Measurements from ENCODE around the gene C1orf35.

The C1orf35 gene

DNA sequence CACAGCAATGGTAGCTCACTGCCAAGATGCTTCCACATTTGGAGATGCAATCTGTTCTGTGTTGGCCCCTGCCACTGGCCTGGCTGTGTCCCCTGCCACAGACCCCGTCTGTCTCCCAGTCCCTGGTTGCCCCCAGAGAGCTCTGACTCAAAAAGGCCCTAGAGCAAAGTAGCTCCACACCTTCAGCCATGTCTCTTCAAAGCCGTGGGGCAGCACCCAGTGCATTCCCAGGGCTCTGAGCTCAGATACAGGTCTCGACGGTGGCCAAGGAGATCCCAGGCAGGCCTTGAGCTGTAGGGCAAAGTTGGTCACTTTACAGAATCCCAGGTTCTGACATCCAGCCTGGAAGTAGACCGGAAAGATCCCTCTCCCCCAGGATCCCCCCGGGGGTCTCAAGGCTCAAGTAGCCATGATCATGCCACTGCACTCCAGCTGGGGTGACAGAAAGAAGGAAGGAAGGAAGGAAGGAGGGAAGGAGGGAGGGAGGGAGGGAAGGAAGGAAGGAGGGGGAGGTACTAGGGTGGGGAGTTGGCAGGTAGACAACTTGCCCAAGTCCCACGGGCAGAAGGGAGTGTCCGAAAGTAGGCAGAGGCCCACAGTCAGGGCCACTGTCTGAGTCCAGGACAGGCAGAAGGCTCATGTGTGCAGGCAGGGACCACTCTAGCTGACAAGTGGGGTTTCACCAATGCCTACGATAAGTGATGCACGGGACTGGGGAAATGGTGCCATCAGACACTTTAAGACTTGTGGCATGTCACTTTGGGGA lies 25.4 kb downstream of the C1orf35 start:
- DNase-seq: no peak

DNA sequence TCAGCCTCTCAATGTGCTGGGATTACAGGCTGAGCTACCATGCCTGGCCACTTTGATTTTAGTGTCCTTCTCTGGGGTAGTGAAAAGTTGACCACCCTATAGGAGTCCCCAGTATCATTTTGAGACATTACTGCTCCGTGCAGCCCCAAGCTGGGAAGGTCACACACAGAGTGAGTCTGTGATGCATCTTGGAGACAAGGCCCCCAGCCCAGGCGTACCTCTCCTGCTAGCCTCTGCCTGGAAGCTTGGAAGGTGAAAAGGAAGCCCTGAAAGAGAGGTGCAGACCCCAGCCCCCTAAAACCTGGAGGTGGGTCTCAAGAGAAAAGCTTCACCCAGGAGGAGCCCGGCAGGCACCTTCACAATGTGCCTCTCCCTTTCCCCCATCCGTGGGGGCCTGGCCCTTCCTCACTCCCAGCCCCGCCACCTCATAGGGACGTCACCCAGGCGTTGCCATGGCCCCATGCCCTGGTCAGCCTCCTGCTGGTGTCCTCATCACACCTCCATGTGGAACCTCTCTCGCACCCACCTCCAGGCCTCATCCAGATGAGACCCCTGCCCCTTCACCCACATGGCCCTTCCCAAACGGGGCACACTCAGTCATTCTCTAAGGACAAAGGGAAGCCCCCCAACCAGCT lies 26.2 kb downstream of the C1orf35 start:
- DNase-seq: no peak

DNA sequence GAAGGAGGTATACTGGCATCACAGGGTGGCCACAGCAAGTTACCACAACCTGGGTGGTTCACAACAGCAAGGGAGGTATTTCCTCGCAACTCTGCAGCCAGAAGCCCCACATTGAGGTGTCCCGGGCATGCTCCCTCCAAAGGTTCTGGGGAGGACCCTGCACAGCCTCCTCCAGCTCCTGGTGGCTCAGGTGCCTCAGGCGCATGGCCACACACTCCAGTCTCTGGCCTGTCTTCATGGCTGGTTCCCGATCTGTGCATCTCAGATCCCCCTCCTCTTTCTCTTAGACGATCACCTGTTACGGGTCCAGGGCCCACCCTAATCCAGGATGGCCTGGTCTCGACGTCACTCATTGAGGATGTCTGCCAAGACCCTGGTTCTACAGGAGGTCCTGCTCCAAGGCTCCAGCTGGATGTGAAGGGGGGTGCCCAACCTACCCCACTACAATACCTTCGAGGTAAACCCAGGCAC lies 27.3 kb downstream of the C1orf35 start:
- no peak for DNase-seq

DNA sequence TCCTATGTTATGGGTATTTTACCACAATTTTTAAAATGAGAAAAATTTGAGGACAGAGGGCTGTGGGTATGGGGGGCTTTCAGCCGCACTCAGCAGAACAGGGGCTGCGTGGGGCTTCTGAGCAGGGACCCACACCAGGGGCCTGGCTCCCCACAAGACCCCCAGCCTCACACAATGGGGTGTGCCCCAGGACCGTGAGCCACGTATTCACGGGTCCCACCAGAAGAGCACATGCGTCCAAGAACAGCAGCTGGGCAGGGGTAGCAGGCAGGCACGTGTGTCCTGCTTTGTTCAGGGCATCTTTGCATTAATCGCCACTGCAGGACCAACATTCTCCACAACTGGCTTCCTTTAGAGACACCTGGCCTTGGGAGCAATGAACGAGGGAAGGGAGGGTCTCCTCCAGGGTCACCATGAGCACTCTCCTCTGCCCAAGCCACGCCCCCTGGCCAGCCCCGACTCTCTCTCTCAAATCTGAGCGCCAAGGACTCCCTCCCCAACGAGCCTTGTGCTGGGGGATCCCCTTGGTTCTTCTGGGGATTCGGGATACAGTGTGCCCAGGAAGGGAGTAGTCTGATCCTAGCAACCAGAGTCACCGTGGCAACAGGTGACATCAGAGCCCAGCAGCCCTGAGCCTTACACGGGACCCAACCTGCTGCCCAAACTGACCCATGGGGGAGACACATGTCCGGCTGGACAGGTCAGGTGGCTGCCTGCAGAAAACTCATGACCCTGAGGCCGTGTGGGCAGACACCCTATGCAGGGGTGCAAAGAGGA lies 28.0 kb downstream of the C1orf35 start:
- DNase-seq: no peak

DNA sequence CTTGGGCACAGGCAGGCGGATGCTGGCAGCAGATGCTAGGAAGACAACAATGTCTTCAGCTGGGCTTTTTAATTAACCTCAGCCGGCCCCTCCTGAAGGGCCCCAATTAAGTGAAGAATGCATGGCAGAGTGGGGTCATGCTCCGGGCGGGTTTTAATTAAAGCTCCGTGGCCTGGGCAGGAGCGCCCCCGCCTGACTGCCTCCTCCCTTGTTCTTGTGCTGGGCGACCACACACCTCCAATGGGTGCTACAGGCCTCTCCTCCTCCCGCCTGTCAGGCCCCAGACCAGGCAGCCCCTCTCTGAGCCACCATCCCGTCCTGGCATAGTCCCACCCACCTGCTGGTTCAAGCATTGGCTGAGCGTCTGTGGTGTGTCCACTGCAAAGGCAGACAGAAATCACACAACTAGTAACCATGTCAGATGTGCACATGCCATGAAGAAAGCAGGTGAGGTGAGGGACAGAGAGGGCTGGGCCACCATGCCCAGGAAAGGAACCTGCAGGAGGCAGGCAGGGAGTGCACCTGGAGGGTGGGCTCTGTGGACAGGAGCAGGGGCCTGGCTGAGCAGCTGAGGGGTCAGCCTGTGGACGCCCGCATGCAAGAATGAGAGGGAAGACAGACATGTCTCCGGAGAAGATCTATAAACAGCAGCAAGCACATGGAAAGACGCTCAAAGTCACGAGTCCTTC lies 29.1 kb downstream of the C1orf35 start:
- DNase-seq: no peak

DNA sequence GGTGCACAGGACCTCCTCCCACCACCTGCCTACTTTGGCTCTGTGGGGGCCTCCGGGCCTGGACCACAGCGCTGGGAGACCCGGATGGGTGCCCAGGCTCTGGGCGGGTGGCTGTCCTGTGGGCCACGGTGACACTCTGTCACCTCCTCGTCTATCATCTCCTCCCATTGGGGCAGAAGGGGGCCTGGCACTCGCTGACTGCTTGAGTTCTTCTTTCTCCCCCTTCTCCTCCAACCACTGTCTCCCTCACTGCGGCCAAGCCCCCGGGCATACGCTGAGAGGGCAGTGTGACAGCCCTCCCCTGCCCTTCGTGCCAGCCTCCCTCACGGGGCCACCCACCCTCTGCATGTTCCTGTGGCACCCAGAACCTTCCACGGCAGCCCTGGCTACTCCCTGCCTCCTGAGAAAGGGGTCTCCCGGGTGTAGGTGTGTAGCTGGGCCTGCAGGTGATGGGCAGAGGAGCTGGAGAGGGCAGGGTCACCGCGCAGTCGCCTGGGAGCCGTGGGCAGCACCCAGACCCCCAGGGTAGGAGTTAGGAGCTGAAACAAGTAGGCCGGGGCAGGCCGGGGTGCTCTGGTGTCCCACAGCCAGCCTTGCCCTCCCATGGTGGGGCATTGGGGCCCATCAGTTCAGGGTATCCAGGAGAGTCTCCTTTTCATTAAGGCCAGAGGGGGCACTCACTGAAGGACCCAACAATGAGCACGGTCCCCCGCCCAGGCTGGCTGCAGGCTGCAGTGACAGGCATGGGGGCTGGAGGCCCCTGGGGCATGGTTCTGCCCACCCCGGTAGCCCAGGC lies 29.9 kb downstream of the C1orf35 start:
- DNase-seq: no peak

DNA sequence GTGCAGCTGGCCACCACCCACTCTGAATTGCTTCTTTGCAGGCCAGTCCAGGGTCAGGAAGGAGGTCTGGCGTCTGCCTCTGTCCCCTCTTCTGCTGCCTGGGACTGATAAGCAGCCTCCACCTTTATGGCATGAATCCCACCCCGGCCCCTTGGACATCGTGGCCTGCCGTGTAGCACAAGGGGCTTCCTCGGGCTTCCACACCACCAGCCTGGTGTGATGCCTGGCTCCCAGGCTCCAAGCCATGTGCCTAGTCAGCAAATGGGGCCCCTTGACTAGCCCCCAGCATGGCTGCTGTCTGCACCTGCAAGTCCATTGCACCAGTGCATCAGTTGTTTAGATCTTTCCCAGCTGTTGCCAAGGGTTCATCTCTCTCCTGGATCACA lies 30.5 kb downstream of the C1orf35 start:
- no peak for DNase-seq

DNA sequence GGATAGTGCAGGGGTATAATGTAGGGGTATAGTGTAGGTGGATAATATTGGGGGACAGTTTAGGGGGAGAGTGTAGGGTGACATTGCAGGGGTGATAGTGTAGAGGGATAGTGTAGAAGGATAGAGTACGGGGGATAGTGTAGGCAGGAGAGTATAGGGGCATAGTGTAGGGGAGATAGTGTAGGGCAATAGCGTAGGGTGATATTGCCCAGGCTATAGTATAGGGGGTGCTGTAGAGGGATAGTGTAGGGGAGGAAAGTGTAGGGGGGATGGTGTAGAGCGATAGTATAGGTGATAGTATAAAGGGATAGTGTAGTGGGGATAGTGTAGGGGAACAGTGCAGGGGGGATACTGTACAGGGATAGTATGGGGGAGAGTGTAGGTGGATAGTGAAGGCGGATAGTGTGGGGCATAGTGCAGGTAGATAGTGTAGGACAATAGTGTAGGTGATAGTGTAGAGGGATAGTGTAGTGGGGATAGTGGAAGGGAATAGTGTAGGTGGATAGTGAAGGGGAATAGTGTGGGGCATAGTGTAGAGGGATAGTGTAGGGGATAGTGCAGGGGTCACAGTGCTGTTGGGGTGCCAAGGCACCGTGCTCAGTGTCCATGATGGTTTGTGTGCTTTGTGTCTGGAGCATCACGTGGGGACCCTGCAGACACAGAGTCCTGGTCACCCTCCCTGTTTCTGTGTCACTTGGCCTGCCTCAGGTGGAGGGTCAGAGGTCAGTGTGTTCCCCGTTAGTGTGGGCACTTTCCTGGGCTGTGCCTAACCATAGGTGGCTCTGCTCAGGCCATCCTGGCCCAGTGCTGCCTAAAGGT lies 31.1 kb downstream of the C1orf35 start:
- DNase-seq: no peak

DNA sequence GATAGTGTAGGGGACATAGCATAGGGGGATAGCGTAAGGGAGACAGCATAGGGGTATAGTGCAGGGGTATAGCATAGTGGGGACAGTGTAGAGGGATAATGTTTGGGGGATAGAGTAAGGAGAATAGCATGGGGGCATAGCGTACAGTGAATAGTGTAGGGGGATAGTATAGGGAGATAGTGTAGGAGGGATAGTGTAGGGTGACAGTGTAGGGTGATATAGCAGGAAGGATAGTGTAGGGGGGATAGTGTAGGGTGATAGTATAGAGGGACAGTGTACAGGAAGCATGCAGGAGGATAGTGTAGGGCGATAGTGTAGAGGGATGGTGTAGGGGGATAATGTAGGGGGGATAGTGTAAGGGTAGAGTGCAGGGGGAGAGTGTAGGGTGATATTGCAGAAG lies 32.3 kb downstream of the C1orf35 start:
- DNase-seq: no peak

DNA sequence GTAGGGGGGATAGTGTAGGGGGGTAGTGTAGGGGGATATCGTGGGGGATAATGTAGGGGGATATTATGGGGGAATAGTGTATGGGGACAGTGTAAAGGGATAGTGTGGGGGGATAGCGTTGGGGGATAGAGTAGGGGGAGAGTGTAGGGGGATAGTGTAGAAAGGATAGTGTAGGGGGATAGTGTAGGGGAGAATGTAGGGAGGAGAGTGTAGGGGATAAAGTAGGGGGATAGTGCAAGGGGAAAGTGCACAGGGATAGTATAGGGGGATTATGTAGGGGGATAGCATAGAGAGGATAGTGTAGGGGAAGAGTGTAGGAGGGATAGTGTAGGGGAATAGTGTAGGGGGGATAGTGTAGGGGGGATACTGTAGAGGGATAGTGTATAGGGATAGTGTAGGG lies 33.0 kb downstream of the C1orf35 start:
- no peak for DNase-seq

DNA sequence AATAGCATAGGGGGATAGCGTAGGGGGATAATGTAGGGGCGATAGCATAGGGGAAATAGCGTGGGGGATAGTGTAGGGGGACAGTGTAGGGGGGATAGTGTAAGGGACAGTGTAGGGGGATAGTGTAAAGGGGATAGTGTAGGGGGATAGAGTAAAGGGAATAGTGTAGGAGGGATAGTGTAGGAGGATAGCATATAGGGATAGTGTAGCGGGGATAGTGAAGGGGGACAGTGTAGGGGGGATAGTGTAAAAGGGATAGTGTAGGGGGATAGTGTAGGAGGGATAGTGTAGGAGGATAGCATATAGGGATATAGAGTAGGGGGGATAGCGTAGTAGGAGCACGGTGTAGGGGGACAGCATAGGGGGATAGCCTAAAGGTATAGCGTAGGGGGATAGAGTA lies 34.8 kb downstream of the C1orf35 start:
- DNase-seq: no peak

DNA sequence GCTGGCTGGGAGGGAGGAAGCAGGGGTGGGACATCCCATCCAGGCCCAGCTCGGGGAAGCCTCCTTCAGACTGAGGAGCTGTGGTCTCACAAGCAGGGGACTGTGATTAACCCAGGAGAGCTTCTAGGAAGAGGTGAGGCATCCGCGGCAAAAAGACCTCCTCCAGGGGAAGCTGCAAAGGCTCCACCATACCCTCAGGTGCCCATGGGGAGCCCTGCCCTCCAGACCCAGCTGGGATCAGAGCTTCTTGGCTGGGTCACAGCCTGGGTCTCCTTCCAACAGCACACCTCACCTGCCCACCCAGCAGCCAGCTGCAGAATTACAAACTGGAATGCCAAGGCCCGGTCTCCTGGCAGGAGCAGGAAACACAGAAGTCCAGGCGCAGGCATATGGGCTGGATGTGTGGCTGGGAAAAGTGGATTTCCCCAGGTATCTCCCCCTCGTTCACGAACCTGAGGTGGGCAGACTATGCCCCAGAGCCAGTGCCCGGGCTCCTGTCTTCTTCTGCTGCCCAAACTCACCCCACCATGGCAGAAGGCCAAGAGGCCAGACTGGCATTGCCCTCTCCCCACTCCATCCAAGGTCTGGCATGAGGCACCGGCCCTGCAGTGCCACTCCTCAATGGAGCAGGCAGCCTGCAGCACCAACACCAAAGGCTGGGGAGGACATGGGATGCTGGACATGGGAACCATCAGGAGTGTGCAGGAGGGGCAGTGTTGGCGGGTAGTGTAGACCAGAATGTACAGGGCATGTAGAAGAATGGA lies 36.1 kb downstream of the C1orf35 start:
- DNase-seq: no peak

DNA sequence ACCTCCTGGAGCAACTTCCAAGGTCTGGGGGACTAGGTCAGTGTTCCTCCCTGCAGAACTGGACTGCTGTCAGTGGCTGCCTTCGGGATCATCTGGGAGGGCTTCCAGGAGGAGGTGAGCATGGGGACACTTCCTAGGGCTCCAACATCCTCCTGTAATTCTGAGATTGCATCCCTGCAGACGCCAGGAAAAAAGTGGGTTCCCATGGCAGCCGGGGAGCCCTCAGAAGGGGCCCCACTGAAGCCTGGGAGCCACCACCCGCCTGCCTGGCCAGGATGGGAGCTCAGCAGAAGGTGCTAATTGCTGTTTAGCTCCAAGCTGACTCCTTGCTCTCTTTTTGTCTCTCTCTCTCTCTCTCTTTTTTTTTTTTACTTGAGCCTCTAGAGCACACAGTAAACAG lies 36.7 kb downstream of the C1orf35 start:
- no peak for DNase-seq

DNA sequence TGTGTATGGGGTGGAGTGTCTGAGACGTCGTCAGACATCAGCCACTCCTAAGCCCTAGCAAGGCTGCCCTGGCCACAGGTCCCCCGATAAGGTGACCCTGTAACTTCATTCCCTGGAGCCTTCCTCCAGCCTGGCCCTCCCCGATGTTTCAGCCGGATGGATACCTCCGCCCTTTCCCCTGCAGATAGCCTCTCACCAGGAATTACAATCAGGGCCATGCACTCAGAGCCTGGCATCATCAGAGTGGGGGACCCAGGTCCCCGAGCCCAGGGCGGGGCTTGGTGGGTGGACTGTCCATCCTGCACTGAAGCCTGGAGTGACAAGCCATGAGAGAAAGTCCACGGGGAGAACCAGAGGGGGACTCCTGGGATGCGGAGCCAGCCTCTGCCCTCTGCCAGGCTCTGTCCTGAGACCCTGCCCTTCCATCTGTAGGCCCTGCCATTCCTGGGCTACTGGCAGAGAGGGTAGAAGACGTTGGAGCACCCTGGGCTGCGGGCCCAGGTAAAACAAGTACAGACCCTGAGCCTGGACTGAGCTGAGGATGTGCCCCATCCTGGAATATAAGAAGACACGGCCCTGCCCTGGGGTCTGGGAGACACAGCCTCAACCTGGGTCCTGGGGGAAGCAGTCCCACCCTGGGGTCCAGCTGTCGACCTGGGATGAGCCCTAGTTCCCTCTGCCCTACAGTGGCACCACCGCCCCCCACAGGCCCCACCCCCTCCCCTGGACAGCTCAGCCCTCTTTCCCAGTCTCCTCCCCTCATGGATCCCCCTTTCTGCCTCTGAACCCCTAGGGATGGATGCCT lies 37.4 kb downstream of the C1orf35 start:
- DNase-seq: no peak

DNA sequence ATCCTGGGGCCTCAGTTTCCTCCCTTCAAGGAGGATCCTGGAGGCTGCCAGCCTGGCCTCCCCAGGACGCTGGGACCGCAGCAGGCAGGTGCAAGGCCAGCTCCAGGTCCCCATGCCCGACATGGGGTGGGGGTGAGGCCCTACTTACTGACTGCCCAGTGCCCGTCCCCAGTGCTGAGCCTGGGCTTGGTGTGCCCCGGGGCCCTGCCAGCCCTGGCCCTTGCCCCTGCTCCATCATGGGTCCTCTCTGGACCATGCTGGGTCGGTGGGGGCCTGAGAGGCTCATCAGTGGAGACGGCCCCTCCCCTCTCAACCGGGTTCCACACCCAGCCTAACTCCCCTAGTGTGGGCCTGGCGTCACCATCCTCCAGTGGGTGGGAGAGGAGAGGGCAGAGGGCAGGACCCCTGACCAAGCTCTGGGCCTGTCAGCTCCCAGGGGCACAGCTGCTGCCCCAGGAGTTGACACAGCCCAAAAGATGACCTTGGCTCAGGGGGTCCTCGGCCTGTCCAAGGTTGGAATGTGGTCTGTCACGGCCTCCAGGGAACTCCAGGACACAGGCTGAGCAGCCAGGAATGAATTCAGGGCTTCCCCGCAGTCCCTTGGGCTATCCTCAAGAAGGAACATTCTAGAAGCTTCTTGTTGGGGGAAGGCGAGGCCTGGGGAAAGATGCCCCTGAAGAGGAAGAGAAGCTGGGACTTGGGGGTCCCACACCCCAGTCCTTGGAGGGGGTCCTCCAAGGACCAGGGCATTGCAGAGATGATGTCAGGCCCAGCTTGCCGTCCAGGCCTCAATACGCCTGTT lies 38.2 kb downstream of the C1orf35 start:
- no peak for DNase-seq

DNA sequence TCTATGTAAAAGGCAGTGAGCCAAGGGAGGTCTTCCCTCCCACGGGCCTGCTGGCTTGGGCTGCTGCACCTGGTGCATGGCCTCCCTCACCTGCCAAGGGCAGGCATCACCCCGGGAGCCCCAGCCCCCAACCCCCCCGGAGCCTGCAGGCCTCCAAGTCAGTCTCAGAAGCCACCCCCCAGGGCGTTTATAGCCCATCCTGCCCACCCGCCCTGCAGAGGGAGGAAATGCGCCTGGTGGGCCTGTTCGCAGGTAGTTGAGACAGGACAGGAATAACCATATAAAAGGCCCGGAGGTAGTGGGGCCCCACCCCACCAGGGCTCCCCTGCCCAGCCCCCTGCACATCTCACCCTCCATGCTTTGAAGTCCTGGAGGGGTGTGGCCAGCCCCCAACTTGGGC lies 38.8 kb downstream of the C1orf35 start:
- DNase-seq: no peak

DNA sequence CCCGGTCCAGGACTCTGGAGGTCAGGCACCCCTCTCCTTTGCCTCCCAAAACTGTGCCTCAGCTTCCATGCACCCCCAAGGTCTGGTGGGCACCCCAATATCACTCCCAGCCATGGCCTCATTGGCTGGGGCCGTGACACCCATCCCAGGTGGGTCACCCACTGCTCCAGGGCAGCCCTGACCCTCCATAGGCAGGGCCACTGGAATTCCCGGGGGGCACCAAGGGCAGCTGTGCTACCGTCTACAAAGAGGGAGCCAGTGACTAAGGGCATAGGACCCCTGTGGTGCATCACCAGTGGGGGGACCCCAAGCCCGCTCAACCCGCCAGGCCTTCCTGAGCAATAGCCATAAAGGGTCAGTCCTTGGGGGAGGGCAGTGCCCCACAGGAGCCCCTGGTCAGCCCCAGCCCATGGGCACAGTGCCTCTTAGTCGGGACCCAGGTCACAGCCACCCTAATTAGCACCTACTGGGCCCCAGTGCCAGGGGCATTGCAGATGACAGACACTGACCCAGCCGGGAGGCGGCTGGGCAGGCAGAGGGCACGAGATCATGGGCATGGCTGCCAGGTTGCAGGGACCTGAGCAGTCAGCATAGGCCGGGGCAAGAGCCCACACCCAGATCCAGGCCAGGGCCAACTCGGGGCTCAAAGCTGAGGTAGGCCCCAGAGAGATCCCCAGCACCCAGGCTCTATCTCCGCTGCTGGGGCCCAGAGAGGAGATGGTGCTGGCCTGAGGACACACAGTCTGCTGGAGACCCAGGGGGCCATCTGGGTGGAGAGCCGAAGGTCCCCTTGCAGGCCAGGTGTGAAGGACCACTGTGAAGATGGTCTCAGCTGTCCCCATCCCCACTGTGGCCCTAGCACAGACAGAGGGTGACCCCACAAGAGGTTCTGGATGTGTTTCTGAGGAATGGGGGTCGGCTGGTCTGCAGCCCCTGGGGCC lies 39.6 kb downstream of the C1orf35 start:
- no peak for DNase-seq

DNA sequence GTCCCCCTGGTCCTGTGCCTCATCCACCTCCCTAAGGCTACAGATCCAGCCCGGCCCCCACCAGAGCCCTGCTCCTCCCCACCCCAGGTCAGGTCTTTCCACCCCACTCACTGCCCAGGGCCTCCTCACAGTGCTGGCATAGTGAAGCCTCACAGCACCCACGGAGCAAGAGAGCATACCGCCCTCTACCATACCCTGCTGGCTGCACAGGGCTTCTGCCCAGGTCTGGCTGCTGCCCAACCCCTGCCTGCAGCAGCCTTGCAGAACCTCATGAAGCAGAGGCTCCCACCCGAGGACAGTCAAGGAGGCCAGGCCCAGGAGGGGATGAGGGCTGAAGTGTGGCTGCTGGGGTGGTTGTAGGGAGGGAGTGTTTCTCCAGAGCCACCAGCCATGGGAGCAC lies 40.3 kb downstream of the C1orf35 start:
- DNase-seq: no peak
